Stimulated activated naive CD8-positive, alpha-beta T cell treated with anti-CD3 and anti-CD28 coated beads, Interleukin-15, Interleukin-2, amounts not matched to agents 100 ng/mL and 50 ng/mL, for 24 hours (primary cell): ENCODE results near the gene TOLLIP.
"Not testable (repeated sequence)": the region's sequence is repeated elsewhere in the genome, so short reads cannot be mapped to it uniquely, and the experiment has no call there.

Experiments used
- H3K27ac Mint-ChIP-seq: one replicate; pipeline ENCODE4 v1.8.0; 2021; ENCODE audit warnings: mild to moderate bottlenecking, mixed read lengths
- H3K27me3 Mint-ChIP-seq: one replicate; pipeline ENCODE4 v1.8.0; 2021; ENCODE audit warnings: mixed read lengths
- H3K36me3 Mint-ChIP-seq: one replicate; pipeline ENCODE4 v1.8.0; 2021; ENCODE audit warnings: low read depth, mixed read lengths
- H3K4me1 Mint-ChIP-seq: one replicate; pipeline ENCODE4 v1.8.0; 2021; ENCODE audit warnings: low read depth, mixed read lengths
- H3K4me3 Mint-ChIP-seq: one replicate; pipeline ENCODE4 v1.8.0; 2021; ENCODE audit warnings: mild to moderate bottlenecking, mixed read lengths
- H3K9me3 Mint-ChIP-seq: one replicate; pipeline ENCODE4 v1.8.0; 2021; ENCODE audit warnings: mixed read lengths

The TOLLIP gene

GRCh38 chr11:1253103-1253485 lies 56.3 kb downstream of the TOLLIP start:
- Mint-ChIP-seq H3K9me3 (no peaks in the 10 kb centered on the region), H3K4me3 (no peak overlapping the region), H3K27me3 (no peaks in the 10 kb centered on the region), H3K36me3 (no peaks in the 10 kb centered on the region), H3K4me1 (no peaks in the 10 kb centered on the region), H3K27ac (no peak overlapping the region)

DNA sequence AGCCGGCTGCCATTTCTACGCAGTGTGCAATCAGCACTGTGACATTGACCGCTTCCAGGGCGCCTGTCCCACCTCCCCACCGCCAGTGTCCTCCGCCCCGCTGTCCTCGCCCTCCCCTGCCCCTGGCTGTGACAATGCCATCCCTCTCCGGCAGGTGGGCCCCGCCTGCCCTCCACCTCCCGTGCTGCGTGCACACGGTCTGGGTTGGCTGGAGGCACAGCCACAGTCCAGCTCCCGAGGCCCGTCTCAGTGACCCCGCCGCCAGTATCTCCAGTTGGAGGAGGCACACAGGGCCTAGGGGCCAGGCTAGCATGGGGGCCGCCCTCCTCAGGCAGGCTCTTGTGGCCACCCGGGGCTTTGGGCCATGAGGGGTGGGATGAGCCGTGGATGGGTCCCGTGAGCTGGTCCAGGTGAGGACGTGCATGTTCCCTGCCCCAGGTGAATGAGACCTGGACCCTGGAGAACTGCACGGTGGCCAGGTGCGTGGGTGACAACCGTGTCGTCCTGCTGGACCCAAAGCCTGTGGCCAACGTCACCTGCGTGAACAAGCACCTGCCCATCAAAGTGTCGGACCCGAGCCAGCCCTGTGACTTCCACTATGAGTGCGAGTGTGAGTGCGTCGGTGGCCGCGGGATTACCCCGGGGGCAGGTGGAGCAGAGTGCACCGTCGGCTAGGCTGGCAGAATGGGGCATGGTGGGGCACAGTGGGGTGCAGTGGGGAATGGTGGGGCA lies 56.9 kb downstream of the TOLLIP start:
- Mint-ChIP-seq H3K36me3 (no peaks in the 10 kb centered on the region), H3K27ac (no peak overlapping the region), H3K9me3 (no peaks in the 10 kb centered on the region), H3K4me3 (no peak overlapping the region), H3K4me1 (no peaks in the 10 kb centered on the region), H3K27me3 (no peaks in the 10 kb centered on the region)

DNA sequence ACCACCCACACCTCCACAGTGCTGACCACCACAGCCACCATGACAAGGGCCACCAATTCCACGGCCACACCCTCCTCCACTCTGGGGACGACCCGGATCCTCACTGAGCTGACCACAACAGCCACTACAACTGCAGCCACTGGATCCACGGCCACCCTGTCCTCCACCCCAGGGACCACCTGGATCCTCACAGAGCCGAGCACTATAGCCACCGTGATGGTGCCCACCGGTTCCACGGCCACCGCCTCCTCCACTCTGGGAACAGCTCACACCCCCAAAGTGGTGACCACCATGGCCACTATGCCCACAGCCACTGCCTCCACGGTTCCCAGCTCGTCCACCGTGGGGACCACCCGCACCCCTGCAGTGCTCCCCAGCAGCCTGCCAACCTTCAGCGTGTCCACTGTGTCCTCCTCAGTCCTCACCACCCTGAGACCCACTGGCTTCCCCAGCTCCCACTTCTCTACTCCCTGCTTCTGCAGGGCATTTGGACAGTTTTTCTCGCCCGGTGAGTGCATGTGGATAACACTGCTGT lies 58.1 kb downstream of the TOLLIP start:
- no peak overlapping the region for H3K27ac Mint-ChIP-seq
- H3K4me3 Mint-ChIP-seq, result no peak overlapping the region
- no peaks in the 10 kb centered on the region for H3K27me3 Mint-ChIP-seq
- no peaks in the 10 kb centered on the region for H3K9me3 Mint-ChIP-seq
- no peaks in the 10 kb centered on the region for H3K4me1 Mint-ChIP-seq
- no peaks in the 10 kb centered on the region for H3K36me3 Mint-ChIP-seq

DNA sequence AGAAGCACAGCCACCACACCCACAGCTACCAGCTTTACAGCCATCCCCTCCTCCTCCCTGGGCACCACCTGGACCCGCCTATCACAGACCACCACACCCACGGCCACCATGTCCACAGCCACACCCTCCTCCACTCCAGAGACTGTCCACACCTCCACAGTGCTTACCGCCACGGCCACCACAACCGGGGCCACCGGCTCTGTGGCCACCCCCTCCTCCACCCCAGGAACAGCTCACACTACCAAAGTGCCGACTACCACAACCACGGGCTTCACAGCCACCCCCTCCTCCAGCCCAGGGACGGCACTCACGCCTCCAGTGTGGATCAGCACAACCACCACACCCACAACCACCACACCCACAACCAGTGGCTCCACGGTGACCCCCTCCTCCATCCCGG lies 59.0 kb downstream of the TOLLIP start:
- H3K27ac Mint-ChIP-seq, H3K36me3 Mint-ChIP-seq, H3K4me3 Mint-ChIP-seq, H3K27me3 Mint-ChIP-seq, H3K9me3 Mint-ChIP-seq, H3K4me1 Mint-ChIP-seq: not testable (repeated sequence)

GRCh38 chr11:1248951-1249350 lies 60.5 kb downstream of the TOLLIP start:
- H3K27ac Mint-ChIP-seq, H3K4me3 Mint-ChIP-seq, H3K9me3 Mint-ChIP-seq: not testable (repeated sequence)

GRCh38 chr11:1247026-1247425 lies 62.4 kb downstream of the TOLLIP start:
- not testable (repeated sequence) for H3K27ac Mint-ChIP-seq, H3K36me3 Mint-ChIP-seq, H3K9me3 Mint-ChIP-seq, H3K27me3 Mint-ChIP-seq, H3K4me1 Mint-ChIP-seq, H3K4me3 Mint-ChIP-seq

More at GRCh38 chr11:1248951-1249350, 60.5 kb downstream of the TOLLIP start:
- not testable (repeated sequence) for H3K36me3 Mint-ChIP-seq, H3K4me1 Mint-ChIP-seq, H3K27me3 Mint-ChIP-seq

- not testable (repeated sequence) for H3K27me3 Mint-ChIP-seq, H3K36me3 Mint-ChIP-seq, H3K4me3 Mint-ChIP-seq, H3K9me3 Mint-ChIP-seq, H3K4me1 Mint-ChIP-seq, H3K27ac Mint-ChIP-seq
These were observed 63.1 kb downstream of the TOLLIP start for GRCh38 chr11:1246301-1246700.

- not testable (repeated sequence) for H3K4me3 Mint-ChIP-seq, H3K9me3 Mint-ChIP-seq, H3K27ac Mint-ChIP-seq, H3K4me1 Mint-ChIP-seq, H3K36me3 Mint-ChIP-seq, H3K27me3 Mint-ChIP-seq
These were observed 63.7 kb downstream of the TOLLIP start for GRCh38 chr11:1245717-1246116.

GRCh38 chr11:1244557-1244956 lies 64.9 kb downstream of the TOLLIP start:
- H3K27me3 Mint-ChIP-seq, H3K4me1 Mint-ChIP-seq, H3K9me3 Mint-ChIP-seq, H3K36me3 Mint-ChIP-seq, H3K27ac Mint-ChIP-seq, H3K4me3 Mint-ChIP-seq: not testable (repeated sequence)

- not testable (repeated sequence) for H3K27ac Mint-ChIP-seq, H3K4me1 Mint-ChIP-seq, H3K27me3 Mint-ChIP-seq, H3K9me3 Mint-ChIP-seq, H3K36me3 Mint-ChIP-seq, H3K4me3 Mint-ChIP-seq
These were observed 65.9 kb downstream of the TOLLIP start for GRCh38 chr11:1243521-1243920.

DNA sequence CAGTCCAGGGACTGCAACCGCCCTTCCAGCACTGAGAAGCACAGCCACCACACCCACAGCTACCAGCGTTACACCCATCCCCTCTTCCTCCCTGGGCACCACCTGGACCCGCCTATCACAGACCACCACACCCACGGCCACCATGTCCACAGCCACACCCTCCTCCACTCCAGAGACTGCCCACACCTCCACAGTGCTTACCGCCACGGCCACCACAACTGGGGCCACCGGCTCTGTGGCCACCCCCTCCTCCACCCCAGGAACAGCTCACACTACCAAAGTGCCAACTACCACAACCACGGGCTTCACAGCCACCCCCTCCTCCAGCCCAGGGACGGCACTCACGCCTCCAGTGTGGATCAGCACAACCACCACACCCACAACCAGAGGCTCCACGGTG lies 66.7 kb downstream of the TOLLIP start:
- H3K27me3 Mint-ChIP-seq, H3K4me3 Mint-ChIP-seq, H3K27ac Mint-ChIP-seq: not testable (repeated sequence)

DNA sequence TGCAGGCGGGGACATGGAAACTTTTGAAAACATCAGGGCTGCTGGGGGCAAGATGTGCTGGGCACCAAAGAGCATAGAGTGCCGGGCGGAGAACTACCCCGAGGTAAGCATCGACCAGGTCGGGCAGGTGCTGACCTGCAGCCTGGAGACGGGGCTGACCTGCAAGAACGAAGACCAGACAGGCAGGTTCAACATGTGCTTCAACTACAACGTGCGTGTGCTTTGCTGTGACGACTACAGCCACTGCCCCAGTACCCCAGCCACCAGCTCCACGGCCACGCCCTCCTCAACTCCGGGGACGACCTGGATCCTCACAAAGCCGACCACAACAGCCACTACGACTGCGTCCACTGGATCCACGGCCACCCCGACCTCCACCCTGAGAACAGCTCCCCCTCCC lies 67.1 kb downstream of the TOLLIP start:
- Mint-ChIP-seq H3K9me3 (no peaks in the 10 kb centered on the region), H3K27ac (no peak overlapping the region), H3K4me1 (no peaks in the 10 kb centered on the region), H3K27me3 (no peaks in the 10 kb centered on the region), H3K4me3 (no peak overlapping the region), H3K36me3 (no peaks in the 10 kb centered on the region)

More for the DNA sequence above, 66.7 kb downstream of the TOLLIP start:
- not testable (repeated sequence) for H3K4me1 Mint-ChIP-seq, H3K9me3 Mint-ChIP-seq, H3K36me3 Mint-ChIP-seq

GRCh38 chr11:1241706-1242105 lies 67.7 kb downstream of the TOLLIP start:
- Mint-ChIP-seq H3K4me3 (no peak overlapping the region), H3K9me3 (no peaks in the 10 kb centered on the region), H3K4me1 (no peaks in the 10 kb centered on the region), H3K36me3 (no peaks in the 10 kb centered on the region), H3K27me3 (no peaks in the 10 kb centered on the region), H3K27ac (no peak overlapping the region)

- Mint-ChIP-seq H3K36me3 (no peaks in the 10 kb centered on the region), H3K4me1 (no peaks in the 10 kb centered on the region), H3K4me3 (no peak overlapping the region), H3K27me3 (no peaks in the 10 kb centered on the region), H3K27ac (no peak overlapping the region), H3K9me3 (no peaks in the 10 kb centered on the region)
These were observed 68.7 kb downstream of the TOLLIP start for GRCh38 chr11:1240771-1241170.

DNA sequence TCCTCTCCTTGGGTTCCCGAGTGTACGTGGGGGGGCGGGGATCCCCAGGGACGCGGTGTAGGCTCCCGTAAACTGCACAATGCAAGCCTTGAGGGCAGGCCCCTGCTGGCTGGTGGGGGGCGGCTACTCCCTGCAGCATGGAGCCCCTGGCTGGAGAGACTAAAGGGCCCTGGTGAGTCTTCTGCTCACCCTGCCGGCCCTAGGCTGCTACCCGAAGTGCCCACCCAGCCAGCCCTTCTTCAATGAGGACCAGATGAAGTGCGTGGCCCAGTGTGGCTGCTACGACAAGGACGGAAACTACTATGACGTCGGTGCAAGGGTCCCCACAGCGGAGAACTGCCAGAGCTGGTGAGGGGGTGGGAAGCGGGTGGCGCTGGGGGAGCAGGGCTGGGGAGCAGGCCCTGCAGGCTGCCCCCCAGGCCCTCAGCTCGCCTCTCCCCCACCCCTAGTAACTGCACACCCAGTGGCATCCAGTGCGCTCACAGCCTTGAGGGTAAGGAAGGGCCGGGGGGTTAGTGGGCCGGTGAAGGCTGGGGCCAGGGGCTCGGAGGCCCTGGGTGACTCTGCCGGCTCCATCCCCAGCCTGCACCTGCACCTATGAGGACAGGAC lies 69.7 kb downstream of the TOLLIP start:
- H3K36me3 Mint-ChIP-seq, result no peaks in the 10 kb centered on the region
- no peak overlapping the region for H3K27ac Mint-ChIP-seq
- no peaks in the 10 kb centered on the region for H3K4me1 Mint-ChIP-seq

More for the DNA sequence above, 69.7 kb downstream of the TOLLIP start:
- H3K27me3 Mint-ChIP-seq, result no peaks in the 10 kb centered on the region
- no peak overlapping the region for H3K4me3 Mint-ChIP-seq
- no peaks in the 10 kb centered on the region for H3K9me3 Mint-ChIP-seq
